GM19467 (cell line): ENCODE data around the gene KCNN3.

Experiments
- ATAC-seq: cut with Tn5 transposase; IDR thresholded peaks from one replicate; pipeline ENCODE4 v1.9.1; 2021; ENCODE audit warnings: mild to moderate bottlenecking, moderate library complexity; ENCODE audit not compliant: unreplicated experiment

Gene KCNN3

GRCh38 chr1:154818911-154819310, 51.2 kb downstream of the KCNN3 start:
- ATAC-seq, result no peak

- no peak for ATAC-seq
Observed at GRCh38 chr1:154816937-154817336, 53.1 kb downstream of the KCNN3 start.

GRCh38 chr1:154816369-154816768, 53.7 kb downstream of the KCNN3 start:
- no peak for ATAC-seq

- no peak for ATAC-seq
Observed at GRCh38 chr1:154813846-154814505, 56.1 kb downstream of the KCNN3 start.

- no peak for ATAC-seq
Observed at GRCh38 chr1:154813300-154813816, 56.7 kb downstream of the KCNN3 start.

GRCh38 chr1:154812877-154813276, 57.2 kb downstream of the KCNN3 start:
- ATAC-seq, result no peak

GRCh38 chr1:154810571-154810970, 59.5 kb downstream of the KCNN3 start:
- no peak for ATAC-seq

GRCh38 chr1:154809436-154810413, 60.4 kb downstream of the KCNN3 start:
- ATAC-seq, result no peak

GRCh38 chr1:154808909-154809262, 61.2 kb downstream of the KCNN3 start:
- no peak for ATAC-seq

- ATAC-seq, result no peak
Observed at GRCh38 chr1:154808261-154808908, 61.7 kb downstream of the KCNN3 start.

GRCh38 chr1:154807048-154807591, 63.0 kb downstream of the KCNN3 start:
- no peak for ATAC-seq

- ATAC-seq, result no peak
Observed at GRCh38 chr1:154806333-154806732, 63.7 kb downstream of the KCNN3 start.

GRCh38 chr1:154802982-154803920, 66.8 kb downstream of the KCNN3 start:
- no peak for ATAC-seq

- no peak for ATAC-seq
Observed at GRCh38 chr1:154802336-154802969, 67.6 kb downstream of the KCNN3 start.

- no peak for ATAC-seq
Observed at GRCh38 chr1:154801234-154802011, 68.7 kb downstream of the KCNN3 start.

- ATAC-seq, result no peak
Observed at GRCh38 chr1:154799188-154799587, 70.9 kb downstream of the KCNN3 start.

- ATAC-seq, result no peak
Observed at GRCh38 chr1:154798645-154799044, 71.4 kb downstream of the KCNN3 start.

GRCh38 chr1:154797175-154797574, 72.9 kb downstream of the KCNN3 start:
- ATAC-seq, result no peak
